ENCODE data around the gene PACS1.
A peak's percentile ranks its signal among the peaks of the same experiment; 100 is the strongest.

The PACS1 gene

DNA sequence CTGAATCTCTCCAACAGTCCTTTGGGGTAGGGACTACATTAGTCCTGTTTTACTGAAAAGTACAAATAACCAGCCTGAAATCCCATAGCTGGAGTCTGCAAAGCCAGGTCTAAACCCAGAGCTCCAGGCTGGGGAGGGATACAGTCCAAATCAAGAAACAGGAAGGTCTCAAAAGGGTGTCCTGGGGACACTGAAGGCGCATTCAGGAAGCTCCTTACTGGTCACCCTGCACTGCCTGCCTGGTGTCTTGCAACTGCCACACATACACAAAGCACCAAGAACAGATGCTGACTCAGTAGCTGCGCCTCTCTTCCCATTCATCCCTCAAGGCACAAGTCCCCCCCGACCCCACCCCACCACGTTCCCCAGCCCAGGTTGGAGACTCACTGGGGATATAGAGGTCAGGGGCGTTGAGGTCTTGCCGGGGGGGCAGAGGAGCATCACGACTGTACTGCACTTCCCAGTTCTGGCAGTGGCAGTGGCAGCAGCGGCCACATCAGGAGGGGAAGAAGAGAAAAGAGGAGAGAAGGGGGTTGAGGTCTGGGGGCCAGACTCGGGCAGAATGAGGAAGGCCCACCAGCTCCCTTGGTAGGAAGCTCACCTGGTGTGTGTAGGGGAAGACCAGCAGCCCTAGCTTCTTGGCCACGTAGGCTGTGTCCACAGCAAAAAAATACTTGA lies 217.3 kb downstream of the PACS1 start:
- TF ChIP-seq, protein P1, sequence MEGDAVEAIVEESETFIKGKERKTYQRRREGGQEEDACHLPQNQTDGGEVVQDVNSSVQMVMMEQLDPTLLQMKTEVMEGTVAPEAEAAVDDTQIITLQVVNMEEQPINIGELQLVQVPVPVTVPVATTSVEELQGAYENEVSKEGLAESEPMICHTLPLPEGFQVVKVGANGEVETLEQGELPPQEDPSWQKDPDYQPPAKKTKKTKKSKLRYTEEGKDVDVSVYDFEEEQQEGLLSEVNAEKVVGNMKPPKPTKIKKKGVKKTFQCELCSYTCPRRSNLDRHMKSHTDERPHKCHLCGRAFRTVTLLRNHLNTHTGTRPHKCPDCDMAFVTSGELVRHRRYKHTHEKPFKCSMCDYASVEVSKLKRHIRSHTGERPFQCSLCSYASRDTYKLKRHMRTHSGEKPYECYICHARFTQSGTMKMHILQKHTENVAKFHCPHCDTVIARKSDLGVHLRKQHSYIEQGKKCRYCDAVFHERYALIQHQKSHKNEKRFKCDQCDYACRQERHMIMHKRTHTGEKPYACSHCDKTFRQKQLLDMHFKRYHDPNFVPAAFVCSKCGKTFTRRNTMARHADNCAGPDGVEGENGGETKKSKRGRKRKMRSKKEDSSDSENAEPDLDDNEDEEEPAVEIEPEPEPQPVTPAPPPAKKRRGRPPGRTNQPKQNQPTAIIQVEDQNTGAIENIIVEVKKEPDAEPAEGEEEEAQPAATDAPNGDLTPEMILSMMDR (IDR thresholded peaks at IDR 0.05), result no peak
- H3K36me3 ChIP-seq, result peaks cover 0 to 17% (median 4%) of the 10 kb centered on the region in 3 donors
- intact Hi-C loops (cut with DNase I; ENCODE audit: low total_unique reads), result no loop called here
- no peak for DNase-seq
- peak overlapping the region in 1 of 2 donors; percentile 83 for H3K4me3 ChIP-seq
- no peak overlapping the region for H3K27ac ChIP-seq
- peaks cover 3 to 44% (median 36%) of the 10 kb centered on the region in 4 donors for H3K4me1 ChIP-seq
- no peaks in the 10 kb centered on the region for H3K9me3 ChIP-seq
- peaks cover 0 to 6% of the 10 kb centered on the region in 2 donors for H3K27me3 ChIP-seq

DNA sequence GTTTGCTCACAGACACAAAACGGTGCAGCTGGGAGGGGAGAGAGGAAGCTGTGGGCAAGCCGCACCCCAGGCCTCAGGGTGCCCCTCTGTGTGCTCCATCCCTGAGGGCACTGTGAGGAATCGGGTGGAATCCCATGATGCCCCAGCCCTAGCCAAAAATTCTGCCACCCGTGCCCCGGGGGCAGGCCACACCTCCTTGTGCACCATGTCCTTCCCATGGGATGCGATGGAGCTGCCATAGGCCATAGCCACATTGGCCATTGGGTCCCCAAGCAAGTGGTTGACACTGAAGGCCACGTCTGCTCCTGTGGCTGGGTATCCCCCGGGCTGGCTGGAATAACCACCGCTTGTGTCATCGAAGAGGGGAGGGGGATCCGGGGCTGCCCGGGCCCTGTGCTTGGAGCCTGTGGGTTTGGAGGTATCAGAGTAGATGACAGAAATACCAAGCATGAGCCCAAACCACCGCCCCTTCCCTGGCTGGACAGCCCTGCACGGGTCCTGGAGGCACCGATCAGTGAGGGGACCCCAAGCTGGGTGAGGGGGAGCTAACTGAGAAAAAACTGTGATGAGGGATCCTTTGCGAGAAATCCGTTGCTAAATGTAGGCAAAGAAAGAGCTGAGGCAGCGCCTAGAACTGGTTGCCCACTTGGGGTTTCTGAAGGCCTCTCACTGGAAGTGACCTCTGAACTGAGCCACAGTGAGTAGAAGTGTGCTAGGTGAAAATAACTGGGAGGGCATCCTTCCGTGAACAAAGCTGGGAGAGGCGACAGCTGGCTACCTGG lies 218.0 kb downstream of the PACS1 start:
- Histone ChIP-seq H3K4me1 (peaks cover 0 to 38% (median 30%) of the 10 kb centered on the region in 4 donors), H3K9me3 (no peaks in the 10 kb centered on the region), H3K27ac (peak overlapping the region; percentile 94 to 96), H3K27me3 (peaks cover 0 to 13% of the 10 kb centered on the region in 2 donors), H3K36me3 (peaks cover 0 to 17% (median 4%) of the 10 kb centered on the region in 3 donors), H3K4me3 (peak overlapping the region; percentile 83 to 91)
- DNase-seq, result no peak
- TF ChIP-seq, protein P1 (IDR thresholded peaks at IDR 0.05), result no peak
- intact Hi-C loops (cut with DNase I; ENCODE audit: low total_unique reads), result no loop called here

DNA sequence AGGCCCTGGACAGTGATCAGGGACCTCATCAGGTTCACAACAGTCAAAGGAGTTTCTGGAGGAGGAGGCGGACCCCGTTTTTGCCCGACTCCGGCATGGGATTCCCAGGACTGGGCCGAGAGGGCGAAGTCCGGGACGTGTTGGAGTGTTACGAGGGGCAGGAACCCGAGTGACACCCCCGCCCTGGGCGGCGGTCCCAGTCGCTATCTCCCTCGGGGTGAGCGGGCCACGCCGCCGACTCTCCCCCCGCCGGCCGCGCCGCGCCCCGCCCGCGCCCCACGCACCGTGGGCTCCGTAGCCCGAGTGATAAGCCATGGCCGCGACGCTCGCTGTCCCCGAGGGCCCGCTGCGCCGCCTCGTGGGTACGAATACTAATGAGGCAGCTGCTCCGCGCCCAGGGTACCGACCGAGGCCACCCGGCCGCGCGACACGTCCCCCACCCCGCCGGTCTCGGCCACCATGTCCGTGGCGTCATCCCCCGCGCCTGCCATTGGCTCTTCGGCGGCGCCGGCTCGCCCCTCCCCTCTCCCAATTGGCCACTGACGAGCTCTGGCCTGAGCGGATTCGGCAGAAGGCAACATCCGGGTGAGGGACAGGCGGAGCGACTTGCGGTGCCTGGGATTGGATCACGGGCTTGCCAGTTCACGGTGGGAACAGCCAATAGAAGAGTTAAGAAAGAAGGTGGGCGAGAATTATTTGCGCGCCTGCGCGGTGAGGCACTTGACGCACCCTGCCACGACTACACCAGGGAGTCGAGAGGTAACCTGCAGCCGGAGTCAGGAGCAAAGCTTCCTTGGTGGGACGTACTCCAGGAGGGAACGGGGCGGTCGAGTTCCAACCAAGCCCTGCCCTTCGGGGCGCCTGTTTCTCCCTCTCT lies 218.8 kb downstream of the PACS1 start, which contains the start of gene YIF1A:
Gene YIF1A, minus strand, starts transcription at position 473 of the 877 bp plus-strand sequence. Its CDS starts 158 bp downstream, at position 315.
- Histone ChIP-seq H3K27ac (peak within 1 kb of the TSS; percentile 94 to 96), H3K36me3 (peaks cover 0 to 17% (median 0%) of the 10 kb centered on the region in 3 donors), H3K4me1 (peaks cover 0 to 36% (median 30%) of the 10 kb centered on the region in 4 donors), H3K4me3 (peak within 1 kb of the TSS; percentile 83 to 91), H3K27me3 (peaks cover 0 to 22% of the 10 kb centered on the region in 2 donors), H3K9me3 (no peaks in the 10 kb centered on the region)
- DNase-seq, result peak; percentile 99
- intact Hi-C loops (cut with DNase I; ENCODE audit: low total_unique reads), result no loop called here
- TF ChIP-seq, protein P1 (IDR thresholded peaks at IDR 0.05), result no peak

DNA sequence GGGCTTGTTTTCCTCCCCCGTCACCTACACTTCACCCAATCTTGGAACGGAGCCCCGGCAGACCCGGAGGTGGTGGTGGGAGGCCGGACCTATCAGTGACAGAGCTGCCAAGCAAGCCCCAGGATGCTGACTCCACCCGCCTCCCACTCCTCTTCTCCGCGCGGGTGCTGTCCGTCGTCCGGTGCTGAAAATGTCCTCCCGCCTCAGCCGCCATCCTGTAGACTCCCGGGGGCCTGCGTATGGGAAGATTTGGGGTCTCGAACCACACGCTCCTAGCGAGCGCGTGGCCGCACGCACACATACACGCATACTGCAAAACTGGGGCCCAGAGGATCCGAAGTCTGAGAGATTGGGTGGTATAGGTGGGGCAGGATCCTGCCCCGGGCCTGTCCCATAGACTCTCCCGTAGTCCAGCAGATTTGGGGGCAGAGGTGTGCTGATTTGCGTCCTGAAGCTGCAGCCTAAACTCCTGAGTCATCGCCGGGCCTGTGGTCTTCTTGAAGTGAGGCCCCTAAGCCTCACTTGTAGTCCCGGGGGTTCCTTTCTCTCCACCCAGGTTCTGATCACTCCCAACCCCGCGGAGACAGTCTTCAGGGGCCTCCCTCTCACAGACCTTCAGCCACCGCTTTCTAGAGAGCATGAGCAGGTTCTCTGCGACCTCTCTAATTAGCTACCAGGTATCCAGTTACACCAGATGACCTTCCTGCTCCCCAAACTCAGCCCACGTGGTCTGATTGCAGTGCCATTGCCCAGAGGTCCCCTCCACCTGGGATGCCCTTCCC lies 219.7 kb downstream of the PACS1 start:
- peak; percentile 54 to 84 for DNase-seq
- Histone ChIP-seq H3K4me1 (peaks cover 0 to 36% (median 30%) of the 10 kb centered on the region in 4 donors), H3K27me3 (peaks cover 0 to 30% of the 10 kb centered on the region in 2 donors), H3K4me3 (peak overlapping the region; percentile 83 to 91), H3K36me3 (peaks cover 0 to 10% (median 0%) of the 10 kb centered on the region in 3 donors), H3K9me3 (no peaks in the 10 kb centered on the region), H3K27ac (peak overlapping the region; percentile 94 to 96)
- TF ChIP-seq, protein P1 (IDR thresholded peaks at IDR 0.05), result no peak
- intact Hi-C loops (cut with DNase I; ENCODE audit: low total_unique reads), result no loop called here
